ENCODE results near the gene CMC2. TPM values are rescaled to one million over a fixed set of nuclear protein-coding genes. Genes with fewer than 3 reads are reported as not detected.

The CMC2 gene
- total and polyA plus RNA-seq, 2 of the 8 experiments (the other 6 are each of a cell fraction or from before 2014, with no cell fraction given) = 66.6 to 116 TPM

DNA sequence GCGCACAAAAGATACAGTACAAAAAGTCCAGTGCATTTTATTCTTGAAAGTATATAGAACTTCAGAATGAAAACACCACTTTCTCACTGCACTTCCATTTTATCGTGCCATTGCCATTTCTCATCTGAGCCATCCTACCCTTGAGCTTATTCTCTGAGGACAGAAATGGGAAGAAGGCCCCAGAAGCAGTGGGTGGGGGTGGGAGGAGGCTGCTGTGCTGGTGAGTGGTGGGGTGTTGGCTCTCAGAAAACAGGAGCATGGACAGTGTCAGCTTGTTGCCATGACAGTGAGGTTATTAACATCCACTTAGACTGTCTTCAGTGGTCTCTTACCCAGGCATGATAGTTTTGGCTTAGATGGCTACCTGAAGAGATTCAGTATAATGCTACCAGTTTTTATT is 33.4 kb upstream of the CMC2 start:
- Histone ChIP-seq H3K79me1 (ENCODE audit: low read depth, low read length) (peaks cover 6% of the 10 kb centered on the region), H3K4ac (replicated peaks; ENCODE audit: insufficient read length, low read depth, low read length) (no peak overlapping the region), H3K4me1 (replicated peaks in 1 of 4; ENCODE audit: control insufficient read depth in 3 of 4, insufficient read depth in 4 of 4, low read length in 3 of 4) (peaks cover 2 to 6% (median 3%) of the 10 kb centered on the region in 4 experiments; a peak in 5 of 7 replicates), H2AFZ (ENCODE audit: low read length) (no peak overlapping the region), H3K23me2 (ENCODE audit: low read depth, low read length) (peaks cover 2% of the 10 kb centered on the region), H4K20me1 (replicated peaks in 1 of 2; ENCODE audit: control insufficient read depth in 1 of 2, insufficient read depth in 2 of 2, low read length in 2 of 2) (peaks cover 2 to 11% of the 10 kb centered on the region in 2 experiments), H3K23ac (ENCODE audit: insufficient read length) (no peak overlapping the region), H3K4me3 (ENCODE audit: extremely low read depth in 1 of 4, insufficient read depth in 2 of 4, low read depth in 3 of 4, low read length in 4 of 4) (no peak overlapping the region), H3K79me2 (ENCODE audit: control insufficient read depth in 1 of 2, insufficient read depth in 2 of 2, low read length in 2 of 2) (peaks cover 6 to 47% of the 10 kb centered on the region in 2 experiments), H3K14ac (ENCODE audit: insufficient read length) (no peak overlapping the region), H4K8ac (ENCODE audit: extremely low read depth, insufficient read depth, low read length) (no peak overlapping the region), H4K91ac (replicated peaks; ENCODE audit: insufficient read length, low read length) (no peak overlapping the region), H3K27me3 (replicated peaks in 1 of 4; ENCODE audit: control insufficient read depth in 3 of 4, extremely low read depth in 1 of 4, insufficient read depth in 3 of 4, low read length in 3 of 4) (no peaks in the 10 kb centered on the region), H3K27ac (ENCODE audit: low read depth, low read length) (no peak overlapping the region), H2BK15ac (ENCODE audit: low read length) (no peak overlapping the region), H3K56ac (replicated peaks; ENCODE audit: insufficient read length, low read depth, low read length) (no peak overlapping the region), H4K5ac (ENCODE audit: insufficient read length, low read depth, low read length) (no peak overlapping the region), H3K36me3 (ENCODE audit: control insufficient read depth in 2 of 4, insufficient read depth in 4 of 4, low read length in 3 of 4) (peaks cover 14 to 54% (median 39%) of the 10 kb centered on the region in 4 experiments), H2BK120ac (replicated peaks; ENCODE audit: low read depth, low read length) (no peak overlapping the region), H2BK5ac (ENCODE audit: low read depth, low read length) (no peak overlapping the region), H3K4me2 (ENCODE audit: insufficient read depth in 1 of 2, low read depth in 2 of 2, low read length in 2 of 2) (no peak overlapping the region), H3K9me3 (ENCODE audit: insufficient read depth in 2 of 2, low read depth in 1 of 2, low read length in 1 of 2) (no peaks in the 10 kb centered on the region), H3K9ac (replicated peaks in 1 of 4; ENCODE audit: extremely low read depth in 1 of 4, low read depth in 3 of 4, low read length in 3 of 4) (no peak overlapping the region), H2BK20ac (ENCODE audit: low read length) (no peak overlapping the region), H2AK5ac (ENCODE audit: low read depth, low read length) (no peak overlapping the region), H2BK12ac (ENCODE audit: low read depth, low read length) (no peak overlapping the region), H3K18ac (ENCODE audit: extremely low read depth, low read length) (no peak overlapping the region)
- TF ChIP-seq JUND (IDR thresholded peaks at IDR 0.05; ENCODE audit: low read length) = no peak
- TF ChIP-seq, protein P1, sequence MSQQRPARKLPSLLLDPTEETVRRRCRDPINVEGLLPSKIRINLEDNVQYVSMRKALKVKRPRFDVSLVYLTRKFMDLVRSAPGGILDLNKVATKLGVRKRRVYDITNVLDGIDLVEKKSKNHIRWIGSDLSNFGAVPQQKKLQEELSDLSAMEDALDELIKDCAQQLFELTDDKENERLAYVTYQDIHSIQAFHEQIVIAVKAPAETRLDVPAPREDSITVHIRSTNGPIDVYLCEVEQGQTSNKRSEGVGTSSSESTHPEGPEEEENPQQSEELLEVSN (IDR thresholded peaks at IDR 0.05) = no peak
- TF ChIP-seq NRF1 (IDR thresholded peaks at IDR 0.05; ENCODE audit: low read depth, low read length) = no peak
- no peak for TF ChIP-seq SIRT6 (IDR thresholded peaks at IDR 0.05; ENCODE audit: low read length)
- no peak for TF ChIP-seq TCF12 (IDR thresholded peaks at IDR 0.05; ENCODE audit: low read depth, low read length)
- no peak for TF ChIP-seq TBP (IDR thresholded peaks at IDR 0.05; ENCODE audit: low read depth, low read length)
- no peak for TF ChIP-seq KDM4A (IDR thresholded peaks at IDR 0.05; ENCODE audit: low read depth, low read length, severe bottlenecking)
- TF ChIP-seq CEBPB (IDR thresholded peaks at IDR 0.05; ENCODE audit: low read depth, low read length) = no peak
- TF ChIP-seq CBX5 (IDR thresholded peaks at IDR 0.05; ENCODE audit: low read depth, low read length) = no peak
- TF ChIP-seq PHF8 (conservative IDR thresholded peaks at IDR 0.05; ENCODE audit: low read depth, low read length) = no peak
- no peak for TF ChIP-seq JUN (IDR thresholded peaks at IDR 0.05; ENCODE audit: low read depth, low read length)
- TF ChIP-seq KDM5A (IDR thresholded peaks at IDR 0.05; ENCODE audit: low read length) = no peak
- TF ChIP-seq BACH1 (IDR thresholded peaks at IDR 0.05; ENCODE audit: low read length) = no peak
- POLR2A ChIA-PET (ENCODE audit: partially characterized antibody) = interaction anchor here (1.0 kb wide), 1 partner anchor 35 kb away, joined by 3 read pairs; no protein-coding TSS in a partner anchor
- WGBS, 2 experiments (ENCODE audit: extremely low coverage in 1 of 2, insufficient coverage in 1 of 2, insufficient read length in 1 of 2, insufficient replicate concordance in 2 of 2, low coverage in 1 of 2, low lambda C conversion rate in 2 of 2, missing lambda C conversion rate in 1 of 2) = 93% methylated on average over 2 of the region's 2 CpGs; no CpG with 5 or more reads in 1 of the 2 experiments
- CTCF ChIA-PET (ENCODE audit: partially characterized antibody) = interaction anchor here (0.9 to 1.3 kb wide), 2 partner anchors 27 to 36 kb away, joined by 3 read pairs; no protein-coding TSS in a partner anchor
- no peak for DNase-seq (ENCODE audit: low read depth in 1 of 2, low spot score in 2 of 2)
- no peak for FAIRE-seq
